Activated CD8-positive, alpha-beta memory T cell treated with anti-CD3 and anti-CD28 coated beads, Interleukin-2, amount 50 U/mL, for 48 hours (primary cell): Measurements from ENCODE around the gene ZNF48.

Experiments
- DNase-seq: peaks from one replicate; pipeline ENCODE4 v3.0.0-alpha.2; 2020

The ZNF48 gene

GRCh38 chr16:30395155-30395991, at the start of gene ZNF48:
Gene ZNF48, plus strand, starts transcription at chr16:30395420. Its CDS starts 375 bp downstream, at chr16:30395795.
- DNase-seq, result peak; percentile 78

- DNase-seq, result no peak
Measured at GRCh38 chr16:30346286-30346685, 48.9 kb upstream of the ZNF48 start.

DNA sequence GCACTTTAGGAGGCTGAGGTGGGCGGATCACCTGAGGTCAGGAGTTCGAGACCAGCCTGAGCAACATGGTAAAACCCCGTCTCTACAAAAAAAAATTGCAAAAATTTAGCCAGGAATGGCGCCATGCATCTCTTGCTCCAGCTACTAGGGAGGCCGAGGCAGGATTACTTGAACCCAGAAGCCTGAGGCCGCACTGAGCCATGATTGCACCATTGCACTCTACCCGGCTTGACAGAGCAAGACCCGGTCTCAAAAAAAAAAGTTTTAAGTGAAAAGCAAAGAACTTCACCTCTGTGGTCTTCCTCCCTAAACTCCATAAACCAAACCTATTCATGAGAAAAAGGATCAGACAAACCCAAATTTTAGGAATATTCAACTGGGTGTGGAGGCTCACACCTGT, 47.1 kb upstream of the ZNF48 start:
- DNase-seq, result no peak

DNA sequence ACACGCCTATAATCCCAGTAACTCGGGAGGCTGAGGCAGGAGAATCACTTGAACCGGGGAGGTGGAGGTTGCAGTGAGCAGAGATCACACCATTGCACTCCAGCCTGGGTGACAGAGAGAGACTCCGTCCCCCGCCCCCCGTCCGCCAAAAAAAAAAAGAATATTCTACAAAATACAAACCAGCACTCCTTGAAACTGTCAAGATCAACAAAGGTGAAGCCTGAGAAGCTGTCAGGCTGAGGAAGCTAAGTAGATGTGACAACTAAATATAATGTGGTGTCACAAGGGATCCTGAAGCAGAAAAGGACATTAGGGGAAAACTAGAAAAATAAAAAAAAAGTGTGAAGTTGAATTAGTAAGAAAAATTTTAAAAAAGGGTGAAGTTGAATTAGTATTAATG, 46.3 kb upstream of the ZNF48 start:
- no peak for DNase-seq

- no peak for DNase-seq
Measured at GRCh38 chr16:30349675-30350074, 45.5 kb upstream of the ZNF48 start.

GRCh38 chr16:30350134-30350871, 44.9 kb upstream of the ZNF48 start:
- DNase-seq, result no peak

GRCh38 chr16:30351001-30351441, 44.2 kb upstream of the ZNF48 start:
- no peak for DNase-seq

- no peak for DNase-seq
Measured at GRCh38 chr16:30351586-30352419, 43.4 kb upstream of the ZNF48 start.

DNA sequence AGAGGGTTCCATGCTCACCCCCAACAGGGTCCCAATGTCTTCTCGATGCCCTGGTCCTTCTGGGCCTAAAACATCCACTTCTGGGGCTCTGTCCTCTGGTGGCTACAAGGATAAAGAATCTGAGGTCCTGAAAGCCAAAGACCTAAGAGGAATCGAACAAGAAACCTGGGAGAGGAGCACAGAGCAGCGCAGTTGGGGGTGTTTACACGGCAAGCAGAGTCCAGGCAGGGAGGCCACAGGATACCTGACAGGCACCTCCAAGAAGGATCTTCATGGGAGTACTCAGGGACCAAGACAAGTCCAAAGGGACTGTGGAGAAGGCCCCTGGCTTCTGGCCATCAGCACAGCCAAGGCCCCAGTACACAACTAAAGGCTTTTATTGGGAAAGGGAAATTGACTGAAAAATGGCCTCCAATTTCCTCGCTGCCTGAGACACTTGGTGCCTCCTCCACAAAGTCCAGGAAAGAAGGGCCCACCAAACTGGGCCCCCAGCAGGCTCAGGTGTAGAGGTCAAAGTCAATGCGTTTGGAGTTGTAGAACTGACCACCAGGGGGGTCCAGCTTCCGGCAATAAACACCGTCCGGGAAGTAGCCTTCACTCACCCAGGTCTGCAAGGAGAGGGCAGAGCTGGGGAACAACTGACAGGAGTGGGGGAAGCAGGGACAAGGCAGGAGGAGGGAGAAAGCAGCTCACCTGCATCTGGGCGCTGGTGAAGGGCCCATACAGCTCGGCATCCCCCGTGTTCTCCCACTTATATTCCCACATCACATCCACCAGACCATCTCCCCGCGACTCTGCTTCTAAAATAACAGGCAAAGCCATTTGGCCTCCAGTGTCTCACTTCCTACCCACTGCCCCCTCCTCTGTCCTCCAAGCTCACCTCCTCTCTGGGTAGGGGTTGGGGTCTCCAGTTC, 42.5 kb upstream of the ZNF48 start:
- DNase-seq, result no peak

DNA sequence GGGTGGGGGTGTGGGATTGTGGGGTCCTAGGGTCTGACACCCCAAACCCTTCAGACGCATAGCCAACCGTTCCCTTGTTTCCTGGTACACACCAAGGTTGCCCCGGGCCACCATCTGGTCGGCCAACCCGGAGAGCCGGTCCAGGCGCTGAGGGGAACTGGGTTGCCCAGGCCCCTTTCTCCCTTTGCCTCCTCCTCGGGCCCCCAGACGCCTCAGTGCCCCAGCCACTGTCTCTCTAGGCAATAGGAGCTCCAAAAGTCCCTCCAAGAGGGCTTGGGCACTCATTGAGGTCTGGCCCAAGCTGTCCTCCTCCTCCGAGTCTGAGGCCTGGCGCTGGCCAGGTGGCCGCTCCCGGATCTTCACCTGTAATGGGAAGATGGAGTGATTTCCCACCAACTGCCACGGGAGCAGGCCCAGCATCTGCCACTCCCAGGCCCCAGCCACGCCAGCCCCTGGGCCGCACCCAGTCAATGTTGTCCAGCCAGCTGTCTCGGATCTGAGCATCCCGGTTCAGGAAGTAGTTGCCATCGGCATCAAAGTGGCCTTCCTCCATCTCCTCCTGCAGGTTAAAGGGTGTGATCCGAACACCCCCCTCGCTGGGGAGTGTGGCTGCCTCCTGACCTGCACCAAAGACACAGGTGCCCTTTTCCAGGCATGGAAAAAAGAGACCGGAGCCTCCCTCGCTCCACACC, 41.6 kb upstream of the ZNF48 start:
- no peak for DNase-seq

- no peak for DNase-seq
Measured at GRCh38 chr16:30354423-30355143, 40.6 kb upstream of the ZNF48 start.

GRCh38 chr16:30355144-30355953, 39.9 kb upstream of the ZNF48 start, which contains the start of gene CD2BP2:
Gene CD2BP2, minus strand, starts transcription at chr16:30355308. Its CDS starts 627 bp downstream, at chr16:30354681.
- peak; percentile 92 for DNase-seq

- DNase-seq, result no peak
Measured at GRCh38 chr16:30355954-30356308, 39.3 kb upstream of the ZNF48 start.

- DNase-seq, result no peak
Measured at GRCh38 chr16:30356401-30357084, 38.7 kb upstream of the ZNF48 start.

DNA sequence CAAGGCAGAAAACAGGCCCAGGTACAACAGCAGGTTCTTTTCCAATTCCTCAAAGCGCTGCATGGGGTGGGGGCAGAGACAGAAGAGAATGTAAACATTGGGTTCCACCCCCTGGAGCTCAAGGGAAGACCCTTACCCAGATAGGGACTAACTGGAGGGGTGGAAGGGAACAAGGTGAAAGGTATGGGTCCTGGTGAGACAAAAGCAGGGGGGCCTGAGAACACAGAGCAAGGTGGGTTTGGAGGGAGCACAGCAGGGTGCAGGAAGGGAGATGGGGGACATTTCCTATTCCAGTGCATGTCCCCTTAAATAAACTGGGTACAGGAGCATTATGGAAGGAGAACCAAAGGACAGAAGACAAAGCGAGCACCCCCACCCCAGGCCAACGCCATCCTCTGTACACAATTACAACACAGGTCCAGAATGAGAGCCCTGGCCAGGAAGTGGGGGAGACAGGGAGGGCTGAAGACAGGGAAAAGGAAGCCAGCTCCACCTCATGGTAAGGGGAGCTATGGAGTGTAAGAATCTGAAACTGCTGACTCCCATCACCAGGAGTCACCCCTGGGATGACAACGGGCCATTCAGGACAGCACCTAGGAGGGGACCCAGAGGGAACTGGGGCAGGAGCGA, 38.0 kb upstream of the ZNF48 start:
- DNase-seq, result no peak

DNA sequence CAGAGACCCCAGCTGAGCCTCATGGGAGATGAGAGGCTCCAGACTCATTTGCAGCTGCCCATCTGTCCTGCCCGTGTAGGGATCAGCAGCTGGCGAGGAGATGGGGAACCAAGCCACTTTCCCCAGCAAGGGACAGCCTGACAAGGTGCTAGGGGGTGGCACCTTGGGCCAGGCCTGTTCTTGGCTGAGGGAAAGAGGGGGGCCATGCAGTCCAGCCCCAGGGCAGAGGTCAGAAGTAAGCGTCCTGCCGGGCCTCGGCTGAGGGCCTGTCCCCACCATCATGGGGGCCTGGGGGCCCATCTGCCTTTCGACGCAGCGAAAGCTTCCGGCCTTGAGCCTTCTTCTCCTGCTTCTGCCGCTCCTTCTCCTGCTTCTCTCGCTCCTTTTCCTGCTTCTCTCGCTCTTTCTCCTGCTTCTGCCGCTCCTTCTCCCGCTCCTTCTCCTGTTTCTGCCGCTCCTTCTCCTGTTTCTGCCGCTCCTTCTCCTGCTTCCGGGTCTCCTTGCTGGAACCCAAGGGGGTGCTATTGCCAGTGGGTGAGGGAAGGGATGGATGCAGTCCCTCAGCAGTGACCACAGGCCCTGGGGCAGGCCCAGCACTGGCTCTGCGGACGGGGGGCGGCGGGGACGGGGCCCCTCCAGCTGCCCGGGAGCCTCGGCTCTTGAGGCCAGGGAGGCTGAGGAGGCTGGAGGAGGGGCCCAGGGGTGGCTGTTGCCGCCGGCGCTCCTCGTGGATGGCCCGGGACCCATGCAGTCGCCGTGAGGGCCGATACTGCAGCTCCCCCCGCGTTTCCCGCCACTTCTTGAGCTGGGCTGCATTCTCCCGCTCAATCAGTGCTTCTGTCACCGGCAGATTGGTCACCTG, 37.3 kb upstream of the ZNF48 start:
- no peak for DNase-seq

DNA sequence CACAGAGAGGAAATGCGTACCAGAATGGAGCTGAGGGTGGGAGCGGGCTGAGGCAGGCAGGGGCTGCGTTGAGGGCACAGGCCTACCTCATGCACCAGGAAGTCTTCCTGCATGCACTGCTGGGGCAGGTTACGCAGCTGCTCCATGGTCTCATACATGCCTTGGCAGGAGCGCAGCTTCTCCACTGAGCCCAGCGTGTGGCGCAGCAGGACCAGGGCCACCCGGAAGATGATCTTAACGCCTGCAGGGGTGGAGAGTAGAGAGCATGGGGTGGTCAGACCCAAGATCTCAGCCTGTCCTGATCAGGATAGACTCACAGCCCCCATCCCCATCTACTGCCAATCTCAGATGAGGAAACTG, 36.7 kb upstream of the ZNF48 start:
- no peak for DNase-seq
